ENCODE data around the gene LCN10.

- TF ChIP-seq ZNF274 (IDR thresholded peaks at IDR 0.05; ENCODE audit: low read depth, low read length) (no peak), SUZ12 (IDR thresholded peaks at IDR 0.05; ENCODE audit: extremely low read depth, insufficient read depth, insufficient read length) (no peak)
These were observed 54.2 kb downstream of the LCN10 start for GRCh38 chr9:136688274-136689107.

All from NT2/D1 (cell line).